BLaER1 treated with 17β-estradiol and CSF1 and Interleukin-3, amounts not matched to agents 10 nM and 100 nM (cell line): ENCODE data around the gene MRPL20.
"Not testable (repeated sequence)": the region's sequence is repeated elsewhere in the genome, so short reads cannot be mapped to it uniquely, and the experiment has no call there.

Experiments
- H3K27ac ChIP-seq, 11 experiments: shearing (Covaris generic); formaldehyde crosslinking; 2 replicates each; pipeline ENCODE4 v1.8.1; 2022
- H3K27me3 ChIP-seq, 11 experiments: shearing (Covaris generic); formaldehyde crosslinking; 2 replicates each; pipeline ENCODE4 v1.8.1; 2022
- H3K36me3 ChIP-seq, 11 experiments: shearing (Covaris generic); formaldehyde crosslinking; 2 replicates each; pipeline ENCODE4 v1.8.1; 2022
- H3K4me1 ChIP-seq, 10 experiments: shearing (Covaris generic); formaldehyde crosslinking; 2 replicates each; pipeline ENCODE4 v1.8.1; 2022
- H3K4me2 ChIP-seq, 11 experiments: shearing (Covaris generic); formaldehyde crosslinking; 2 replicates each; pipeline ENCODE4 v1.8.1; 2022
- H3K4me3 ChIP-seq, 10 experiments: shearing (Covaris generic); formaldehyde crosslinking; 2 replicates each; pipeline ENCODE4 v1.8.1; 2022
- H3K9ac ChIP-seq, 11 experiments: shearing (Covaris generic); formaldehyde crosslinking; 2 replicates each; pipeline ENCODE4 v1.8.1; 2022
- H3K9me3 ChIP-seq, 11 experiments: shearing (Covaris generic); formaldehyde crosslinking; replicated peaks in 1 of 11; 2 replicates each; pipeline ENCODE4 v1.8.1; 2022
- H4K20me1 ChIP-seq, 11 experiments: shearing (Covaris generic); formaldehyde crosslinking; 2 replicates each; pipeline ENCODE4 v1.8.1; 2022
- Cebpa-rat ChIP-seq, 11 experiments: shearing (Covaris generic); IDR thresholded peaks; 2 replicates each; pipeline ENCODE4 v1.8.1; 2022

Gene MRPL20

GRCh38 chr1:1449099-1449739 is 42.1 kb upstream of the MRPL20 start, which contains the start of gene ATAD3C:
TSS of gene ATAD3C (plus strand) at chr1:1449689. CDS start at chr1:1450684, 995 bp downstream.
- no peaks in the 10 kb centered on the region for H4K20me1 ChIP-seq
- TF ChIP-seq Cebpa-rat (IDR thresholded peaks at IDR 0.05), result no peak
- H3K4me3 ChIP-seq, result no peak within 1 kb of the TSS
- peak within 1 kb of the TSS in 1 of 11 experiments; percentile 17; a peak in 2 of 22 replicates for H3K9ac ChIP-seq
- peak within 1 kb of the TSS in 2 of 11 experiments; percentile 1 to 19; a peak in 2 of 22 replicates for H3K4me2 ChIP-seq
- peaks cover 0 to 14% (median 0%) of the 10 kb centered on the region in 10 experiments; a peak in 2 of 20 replicates for H3K4me1 ChIP-seq
- no peaks in the 10 kb centered on the region for H3K36me3 ChIP-seq
- H3K27me3 ChIP-seq, result peaks cover 0 to 16% (median 9%) of the 10 kb centered on the region in 11 experiments; a peak in 10 of 22 replicates
- no peaks in the 10 kb centered on the region for H3K9me3 ChIP-seq
- no peak within 1 kb of the TSS for H3K27ac ChIP-seq

DNA sequence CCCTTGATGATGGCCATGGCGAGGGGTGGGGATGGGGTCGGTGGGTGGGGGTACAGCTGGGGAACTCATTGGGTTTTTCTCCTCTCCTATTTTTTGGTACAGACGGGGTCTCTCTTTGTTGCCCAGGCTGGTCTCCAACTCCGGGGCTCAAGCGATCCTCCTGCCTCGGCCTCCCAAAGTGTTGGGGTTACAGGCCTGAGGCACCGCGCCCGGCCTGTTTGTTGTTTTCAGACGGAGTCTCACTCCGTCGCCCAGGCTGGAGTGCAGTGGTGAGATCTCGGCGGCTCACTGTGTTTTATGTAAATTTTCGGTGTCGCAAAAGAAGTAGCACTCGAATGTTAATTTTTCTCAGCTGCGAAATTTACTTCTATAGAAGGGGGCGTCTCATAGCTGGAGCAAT is 39.5 kb upstream of the MRPL20 start:
- H3K4me1 ChIP-seq, result peaks cover 3 to 18% (median 6%) of the 10 kb centered on the region in 10 experiments; a peak in 19 of 20 replicates
- peaks cover 0 to 16% (median 9%) of the 10 kb centered on the region in 11 experiments; a peak in 10 of 22 replicates for H3K27me3 ChIP-seq
- not testable (repeated sequence) for H3K36me3 ChIP-seq, H3K4me2 ChIP-seq, H3K4me3 ChIP-seq, H3K9ac ChIP-seq, H4K20me1 ChIP-seq, H3K27ac ChIP-seq, H3K9me3 ChIP-seq

- Histone ChIP-seq H3K27me3 (no peaks in the 10 kb centered on the region), H3K9me3 (no peaks in the 10 kb centered on the region), H3K27ac (no peak overlapping the region), H3K4me3 (no peak overlapping the region), H4K20me1 (peaks cover 0 to 27% (median 14%) of the 10 kb centered on the region in 11 experiments; a peak in 15 of 22 replicates), H3K4me1 (peaks cover 43 to 54% (median 50%) of the 10 kb centered on the region in 10 experiments), H3K4me2 (peak overlapping the region in 7 of 11 experiments; percentile 68 to 100 (median 95); a peak in 10 of 22 replicates), H3K36me3 (peaks cover 0 to 4% (median 0%) of the 10 kb centered on the region in 11 experiments; a peak in 1 of 22 replicates), H3K9ac (peak overlapping the region in 5 of 11 experiments; percentile 9 to 42 (median 21); a peak in 5 of 22 replicates)
- TF ChIP-seq Cebpa-rat (IDR thresholded peaks at IDR 0.05), result no peak
These were observed 35.1 kb upstream of the MRPL20 start for GRCh38 chr1:1442069-1442770.

DNA sequence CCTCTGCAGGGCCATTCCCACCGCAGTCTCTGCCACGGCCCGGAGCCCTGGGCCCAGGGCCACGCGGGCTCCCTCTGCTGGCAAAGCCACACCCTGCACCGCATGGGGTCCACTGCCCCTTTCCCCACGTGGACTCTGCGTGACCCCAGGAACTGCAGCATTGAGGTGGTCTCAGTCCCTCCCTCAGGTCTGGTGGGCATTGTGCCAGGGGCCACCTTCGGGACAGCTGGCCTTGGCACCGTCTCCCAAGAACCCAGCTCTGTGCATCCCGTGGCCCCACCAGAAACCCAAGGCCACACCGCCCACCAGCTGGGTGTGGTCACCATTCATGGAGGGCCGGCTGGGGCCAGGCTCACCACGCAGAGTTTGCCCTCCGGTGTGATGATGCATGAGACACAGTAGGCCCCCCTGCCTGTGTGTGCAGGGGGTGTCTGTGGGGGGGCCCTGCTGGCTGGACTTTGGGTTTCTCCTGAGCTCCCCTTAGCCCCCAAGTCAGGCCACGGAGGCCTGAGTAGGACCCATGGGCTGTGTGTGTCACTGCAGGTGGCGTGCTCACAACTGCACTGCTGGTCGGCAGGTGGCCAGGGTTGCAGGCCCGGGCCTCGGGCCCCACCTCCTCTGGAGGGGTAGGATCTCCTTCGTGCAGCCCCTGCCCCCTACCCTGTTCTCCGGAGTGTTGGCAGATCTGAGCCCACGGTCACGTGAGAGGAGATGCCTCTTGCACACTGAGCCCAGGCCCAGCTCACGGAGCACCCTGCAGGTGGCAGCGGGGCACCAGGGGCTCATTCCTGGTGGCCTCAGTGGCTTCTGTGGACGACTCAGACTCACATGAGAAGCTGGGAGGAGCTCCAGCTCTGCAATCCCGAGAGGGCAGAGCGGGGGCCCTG is 34.2 kb upstream of the MRPL20 start:
- Histone ChIP-seq H3K9me3 (no peaks in the 10 kb centered on the region), H3K4me3 (no peak overlapping the region), H3K27ac (peak overlapping the region in 1 of 11 experiments; percentile 32; a peak in 1 of 22 replicates), H3K4me1 (peaks cover 53 to 63% (median 60%) of the 10 kb centered on the region in 10 experiments), H3K9ac (peak overlapping the region in 7 of 11 experiments; percentile 9 to 42 (median 21); a peak in 9 of 22 replicates), H3K4me2 (peak overlapping the region; percentile 68 to 100 (median 94)), H3K27me3 (no peaks in the 10 kb centered on the region; a peak in 1 of 22 replicates), H4K20me1 (peaks cover 0 to 37% (median 24%) of the 10 kb centered on the region in 11 experiments; a peak in 16 of 22 replicates), H3K36me3 (peaks cover 0 to 4% (median 0%) of the 10 kb centered on the region in 11 experiments; a peak in 1 of 22 replicates)
- no peak for TF ChIP-seq Cebpa-rat (IDR thresholded peaks at IDR 0.05)

- Histone ChIP-seq H4K20me1 (peaks cover 0 to 41% (median 28%) of the 10 kb centered on the region in 11 experiments; a peak in 16 of 22 replicates), H3K27me3 (no peaks in the 10 kb centered on the region; a peak in 1 of 22 replicates), H3K4me3 (no peak overlapping the region), H3K4me1 (peaks cover 57 to 69% (median 65%) of the 10 kb centered on the region in 10 experiments), H3K4me2 (peak overlapping the region; percentile 68 to 100 (median 94)), H3K36me3 (peaks cover 0 to 4% (median 0%) of the 10 kb centered on the region in 11 experiments; a peak in 1 of 22 replicates), H3K9ac (peak overlapping the region in 7 of 11 experiments; percentile 7 to 50 (median 22); a peak in 8 of 22 replicates), H3K27ac (no peak overlapping the region), H3K9me3 (no peaks in the 10 kb centered on the region)
- no peak for TF ChIP-seq Cebpa-rat (IDR thresholded peaks at IDR 0.05)
These were observed 33.3 kb upstream of the MRPL20 start for GRCh38 chr1:1440262-1441001.

DNA sequence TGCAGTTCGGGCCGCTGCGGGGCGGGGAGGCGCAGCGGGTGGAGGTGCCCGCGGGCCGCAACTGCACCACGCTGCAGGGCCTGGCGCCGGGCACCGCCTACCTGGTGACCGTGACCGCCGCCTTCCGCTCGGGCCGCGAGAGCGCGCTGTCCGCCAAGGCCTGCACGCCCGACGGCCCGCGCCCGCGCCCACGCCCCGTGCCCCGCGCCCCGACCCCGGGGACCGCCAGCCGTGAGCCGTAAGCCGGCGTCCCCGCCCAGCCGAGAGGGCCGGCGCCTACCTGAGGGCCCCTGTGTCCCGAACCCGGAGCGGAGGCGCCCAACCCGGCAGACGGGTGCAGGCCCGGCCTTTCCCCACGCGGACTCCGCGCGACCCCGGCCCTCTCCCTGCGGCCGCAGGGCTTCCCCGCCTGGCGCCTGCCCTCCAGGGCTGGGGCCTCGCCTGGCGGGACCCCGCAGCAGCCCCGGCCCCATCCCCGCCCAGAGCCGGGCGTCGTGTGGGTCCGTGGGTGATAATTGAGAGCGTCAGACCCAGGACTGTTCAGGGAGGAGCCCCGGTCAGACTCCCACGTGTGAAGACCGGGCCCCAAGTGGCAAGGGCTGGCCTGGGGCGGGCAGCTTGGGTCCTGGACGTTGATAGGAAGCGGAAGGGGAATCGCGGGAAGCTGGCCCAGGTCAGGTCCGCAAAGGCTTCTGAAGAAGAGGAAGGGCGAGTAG is 32.6 kb upstream of the MRPL20 start:
- H3K4me3 ChIP-seq, result no peak overlapping the region
- peaks cover 0 to 41% (median 28%) of the 10 kb centered on the region in 11 experiments; a peak in 16 of 22 replicates for H4K20me1 ChIP-seq
- H3K27me3 ChIP-seq, result no peaks in the 10 kb centered on the region; a peak in 1 of 22 replicates
- H3K9ac ChIP-seq, result peak overlapping the region in 6 of 11 experiments; percentile 7 to 76 (median 26); a peak in 6 of 22 replicates
- peak overlapping the region; percentile 90 to 100 (median 99) for H3K4me2 ChIP-seq
- H3K36me3 ChIP-seq, result peaks cover 0 to 4% (median 0%) of the 10 kb centered on the region in 11 experiments; a peak in 1 of 22 replicates
- no peak overlapping the region for H3K27ac ChIP-seq
- TF ChIP-seq Cebpa-rat (IDR thresholded peaks at IDR 0.05), result no peak
- H3K9me3 ChIP-seq, result no peaks in the 10 kb centered on the region
- peaks cover 63 to 76% (median 72%) of the 10 kb centered on the region in 10 experiments for H3K4me1 ChIP-seq
